Stimulated activated CD4-positive, alpha-beta T cell treated with anti-CD3 and anti-CD28 coated beads, Interleukin-4, amount 100 ng/mL, for 48 hours (primary cell): ENCODE data around the gene SOX6.

Experiments used
- DNase-seq, 2 donors: peaks; one replicate each; pipeline ENCODE4 v3.0.0-alpha.2; 2020; ENCODE audit warnings: low read depth in 2 of 2

The SOX6 gene

GRCh38 chr11:16364254-16364653 lies 7.9 kb upstream of the SOX6 start:
- DNase-seq: no peak

DNA sequence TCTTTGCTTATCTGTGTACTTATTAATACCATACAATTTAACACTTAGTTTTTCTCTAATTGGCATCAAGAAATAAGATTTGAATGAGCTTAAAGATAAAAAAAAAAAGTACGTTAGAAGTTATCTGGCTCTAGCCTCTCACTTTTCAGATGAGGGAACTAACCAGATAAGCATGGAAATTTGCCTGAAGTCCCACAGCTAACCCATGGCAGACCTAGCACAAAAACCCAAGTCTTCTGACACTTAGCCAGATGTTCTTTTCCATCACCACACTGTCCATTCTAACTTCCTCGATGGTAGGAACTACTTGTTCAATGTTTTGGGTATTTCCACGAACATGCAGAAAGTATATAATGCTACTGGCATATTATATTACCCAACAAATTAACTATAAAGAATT lies 7.4 kb upstream of the SOX6 start:
- DNase-seq: no peak

DNA sequence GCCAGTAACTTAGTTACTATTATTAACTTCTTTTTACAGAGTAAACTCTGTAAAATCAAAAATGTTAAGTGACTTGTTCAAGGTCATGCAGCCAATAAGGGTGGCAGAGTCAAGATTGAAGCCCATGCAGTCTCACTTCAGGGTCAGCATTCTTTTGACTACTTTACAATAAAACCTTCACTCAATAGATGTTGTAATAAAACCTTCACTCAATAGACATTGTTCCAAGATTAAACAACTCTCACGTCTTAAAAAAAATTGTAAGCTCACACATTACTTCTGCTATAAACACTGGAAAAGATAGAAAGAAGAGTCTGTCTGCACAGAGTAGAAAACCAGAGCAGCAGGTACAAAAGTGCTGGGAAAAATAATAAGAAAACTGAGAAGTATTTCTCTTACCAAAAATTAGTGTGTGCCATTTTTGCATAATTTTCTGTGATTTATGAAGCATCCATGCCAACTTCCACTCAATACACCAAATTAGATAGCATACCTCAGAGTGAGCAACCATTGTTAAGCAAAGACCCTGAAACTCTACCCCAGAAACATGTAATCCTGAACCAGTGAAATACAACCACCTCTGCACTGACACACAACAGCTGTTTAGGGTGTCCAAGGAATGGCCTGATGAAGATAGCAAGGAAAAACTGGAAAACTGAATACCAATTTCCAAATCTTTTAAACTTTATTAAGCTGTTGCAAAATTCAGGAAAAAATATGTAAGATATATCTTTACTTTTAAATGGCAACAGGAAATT lies 4.9 kb upstream of the SOX6 start:
- DNase-seq: no peak

DNA sequence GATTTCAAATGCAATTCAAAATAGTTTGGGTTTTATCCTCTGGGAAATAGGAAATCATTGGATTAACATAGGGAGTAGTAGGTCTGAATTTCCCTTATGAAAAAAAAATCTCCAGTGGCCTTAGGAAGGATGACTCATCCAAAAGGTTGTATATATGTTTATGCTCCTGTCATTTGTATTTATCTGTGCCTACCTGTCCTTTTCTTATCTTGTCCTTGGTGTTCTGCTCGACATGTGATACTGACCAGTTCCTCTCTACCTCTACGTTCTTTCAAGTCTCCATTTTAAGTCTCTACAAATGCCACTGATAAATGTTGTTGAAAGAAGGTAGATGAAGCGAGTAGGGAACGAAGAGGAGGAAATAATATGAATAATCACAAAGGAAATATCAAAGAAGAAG lies 3.0 kb upstream of the SOX6 start:
- DNase-seq: no peak

- DNase-seq: no peak
Measured at GRCh38 chr11:16358726-16359125, 2.4 kb upstream of the SOX6 start.

GRCh38 chr11:16357775-16358174 lies 1.4 kb upstream of the SOX6 start:
- DNase-seq: no peak

GRCh38 chr11:16356761-16357393 lies 531 bp upstream of the SOX6 start:
- no peak for DNase-seq

DNA sequence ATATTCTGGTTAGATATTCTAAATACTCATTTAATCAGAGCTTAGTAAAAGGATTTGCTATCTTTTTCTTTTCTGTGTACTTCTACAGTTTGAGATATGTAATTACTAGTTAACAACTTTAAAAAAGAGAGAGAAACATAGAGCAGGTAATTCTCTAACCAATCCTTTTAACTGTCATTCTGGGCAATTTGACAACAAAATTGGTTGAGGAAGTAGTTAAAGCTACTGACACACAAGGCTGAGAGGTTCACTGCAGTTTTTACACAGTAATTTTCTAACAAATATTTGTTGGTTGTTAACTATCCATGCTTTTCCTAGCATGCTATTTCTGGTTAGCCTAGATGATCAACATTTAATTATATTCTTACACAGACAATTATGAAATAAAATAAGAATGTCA lies 3.6 kb downstream of the SOX6 start:
- no peak for DNase-seq

- DNase-seq: no peak
Measured at GRCh38 chr11:16350125-16350524, 6.2 kb downstream of the SOX6 start.

GRCh38 chr11:16347928-16348685 lies 8.2 kb downstream of the SOX6 start:
- DNase-seq: no peak

DNA sequence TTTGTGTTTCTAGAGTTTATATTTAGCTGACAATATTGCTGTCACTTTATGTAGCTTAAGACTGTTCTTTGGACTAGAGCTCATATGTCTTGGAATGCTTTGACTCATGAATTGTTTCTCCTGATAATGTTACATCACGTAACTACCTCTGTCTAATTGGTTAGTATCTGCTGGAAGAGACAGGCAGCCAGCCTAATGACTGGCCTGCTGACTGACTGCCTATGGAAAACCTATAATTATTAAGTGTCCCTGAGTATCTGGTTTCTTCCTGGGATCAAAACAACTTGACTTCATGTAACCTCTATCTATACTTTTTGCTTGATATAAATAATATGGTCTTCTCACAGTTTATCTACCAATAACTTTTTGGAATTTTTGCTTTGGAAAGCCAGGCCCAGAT lies 9.4 kb downstream of the SOX6 start:
- no peak for DNase-seq

GRCh38 chr11:16341853-16342252 lies 14.5 kb downstream of the SOX6 start:
- DNase-seq: no peak

DNA sequence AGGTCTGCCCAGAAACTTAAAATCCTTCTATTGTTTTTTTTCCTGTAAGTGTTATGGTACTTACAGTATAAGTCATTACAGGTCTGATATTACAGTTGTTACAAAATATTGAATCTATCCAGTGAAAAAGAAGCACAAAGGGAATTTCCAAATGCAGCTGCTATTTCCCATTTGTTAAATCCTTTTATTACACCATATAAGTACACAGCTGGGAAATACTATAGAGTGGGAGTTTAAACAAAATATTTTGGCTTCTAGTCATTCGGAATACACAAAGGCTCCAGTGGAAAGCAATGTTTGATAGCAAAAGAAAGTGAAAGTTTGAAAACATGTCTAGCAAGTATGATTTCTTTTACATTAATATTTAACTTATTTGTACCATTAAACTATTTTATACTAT lies 18.0 kb downstream of the SOX6 start:
- DNase-seq: no peak

GRCh38 chr11:16337421-16338213 lies 18.7 kb downstream of the SOX6 start:
- DNase-seq: no peak

GRCh38 chr11:16336721-16337120 lies 19.6 kb downstream of the SOX6 start:
- no peak for DNase-seq

- DNase-seq: no peak
Measured at GRCh38 chr11:16336204-16336603, 20.1 kb downstream of the SOX6 start.

- no peak for DNase-seq
Measured at GRCh38 chr11:16335236-16335962, 20.9 kb downstream of the SOX6 start.

DNA sequence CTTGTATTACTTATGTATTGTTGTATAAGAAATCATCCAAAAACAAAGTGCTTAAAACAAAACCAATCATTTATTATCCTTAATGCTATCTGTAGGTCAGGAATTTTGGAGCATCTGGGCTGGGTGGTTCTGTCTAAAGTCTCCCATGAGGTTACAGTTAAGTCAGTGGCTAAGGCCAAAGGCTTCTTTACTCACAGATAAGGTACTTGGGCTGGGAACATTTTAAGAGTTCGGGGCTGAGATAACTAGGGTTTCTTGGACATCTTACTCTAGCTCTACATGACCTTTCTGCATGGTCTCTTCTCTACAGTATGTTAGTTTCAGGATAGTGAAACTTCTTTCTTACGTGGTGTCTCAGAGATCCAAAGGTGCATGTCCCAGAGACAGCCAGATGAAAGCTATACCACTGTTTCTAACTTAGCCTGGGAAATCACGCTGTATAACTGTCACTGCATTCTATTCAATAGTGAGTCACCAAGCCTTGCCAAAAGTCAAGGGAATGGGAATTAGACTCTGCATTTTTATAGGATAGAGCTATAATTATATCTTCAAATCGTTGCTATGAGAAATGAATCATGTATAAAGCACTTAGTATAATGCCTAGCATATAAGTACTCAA lies 29.6 kb downstream of the SOX6 start:
- no peak for DNase-seq

DNA sequence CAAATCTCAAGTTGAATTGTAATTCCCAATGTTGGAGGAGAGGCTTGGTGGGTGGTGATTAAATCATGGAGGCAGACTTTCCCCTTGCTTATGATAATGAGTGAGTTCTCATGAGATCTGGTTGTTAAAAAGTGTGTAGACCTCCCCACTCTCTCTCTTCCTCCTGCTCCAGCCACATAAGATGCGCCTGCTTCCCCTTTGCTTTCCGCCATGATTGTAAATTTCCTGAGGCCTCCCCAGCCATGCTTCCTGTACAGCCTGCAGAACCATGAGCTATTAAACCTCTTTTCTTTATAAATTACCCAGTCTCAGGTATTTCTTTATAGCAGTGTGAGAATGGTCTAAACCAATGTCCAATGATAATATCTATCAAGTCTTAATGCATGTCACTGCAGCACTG lies 34.2 kb downstream of the SOX6 start:
- no peak for DNase-seq

GRCh38 chr11:16321148-16321547 lies 35.2 kb downstream of the SOX6 start:
- DNase-seq: no peak

DNA sequence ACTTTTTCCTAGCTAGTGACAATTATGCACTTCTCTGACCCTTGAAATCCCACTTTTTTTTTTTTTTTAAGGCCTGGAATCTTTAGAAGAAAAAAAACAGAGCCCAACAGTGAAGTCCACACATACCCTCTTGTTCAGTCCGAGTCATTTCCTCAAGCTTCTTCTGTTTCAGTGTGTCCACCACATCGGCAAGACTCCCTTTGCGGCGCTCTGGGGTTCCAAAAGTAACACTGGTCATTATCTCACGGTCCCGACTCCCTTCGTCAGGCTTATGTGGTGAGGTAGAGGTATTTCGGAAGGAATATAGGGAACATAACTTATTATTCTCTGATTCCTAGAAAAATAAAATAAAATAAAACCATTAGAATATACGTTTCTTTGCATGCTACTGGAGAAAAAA lies 38.0 kb downstream of the SOX6 start:
- DNase-seq: no peak
